ENCODE measurements around the gene ACIN1. TPM values are rescaled to one million over a fixed set of nuclear protein-coding genes. Genes with fewer than 3 reads are reported as not detected.

Gene ACIN1
- total RNA-seq, 3 donors from 2014 or later (not counting 1 experiment from before 2014, with no cell fraction given) = 321 to 395 (median 347) TPM

DNA sequence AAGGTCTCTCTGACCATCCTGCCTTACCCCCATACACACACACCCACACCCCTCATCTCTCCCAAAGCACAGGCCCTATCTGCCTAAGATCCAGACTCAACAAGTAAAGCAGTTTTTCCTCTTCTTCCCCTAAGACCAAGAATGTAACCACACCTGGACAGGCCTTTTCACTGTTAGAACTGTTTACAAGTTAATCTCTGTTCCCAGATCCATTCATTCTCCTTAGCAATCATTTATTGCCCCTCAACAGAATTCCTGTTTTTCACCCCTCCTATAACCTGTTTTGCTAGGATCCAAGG, 11.8 kb upstream of the ACIN1 start:
- H3K9me3 Mint-ChIP-seq = no peaks in the 10 kb centered on the region
- Histone ChIP-seq H3K36me3 (ENCODE audit: control insufficient read depth, insufficient read depth, low read length) (no peaks in the 10 kb centered on the region), H3K4me1 (ENCODE audit: control insufficient read depth, insufficient read depth, low read length) (no peaks in the 10 kb centered on the region), H3K27me3 (ENCODE audit: control insufficient read depth, insufficient read depth, low read length) (no peaks in the 10 kb centered on the region), H3K27ac (ENCODE audit: low read length) (no peak overlapping the region), H3K9me3 (ENCODE audit: control insufficient read depth, insufficient read depth, low read length) (no peaks in the 10 kb centered on the region), H3K4me3 (ENCODE audit: low read length) (no peak overlapping the region)
- H3K4me1 Mint-ChIP-seq = no peaks in the 10 kb centered on the region
- DNase-seq (no peak), ATAC-seq (no peak)
- H3K4me3 Mint-ChIP-seq = no peak overlapping the region
- no peaks in the 10 kb centered on the region for H3K27me3 Mint-ChIP-seq (ENCODE audit: low read depth in 2 of 2)
- TF ChIP-seq, protein P1, sequence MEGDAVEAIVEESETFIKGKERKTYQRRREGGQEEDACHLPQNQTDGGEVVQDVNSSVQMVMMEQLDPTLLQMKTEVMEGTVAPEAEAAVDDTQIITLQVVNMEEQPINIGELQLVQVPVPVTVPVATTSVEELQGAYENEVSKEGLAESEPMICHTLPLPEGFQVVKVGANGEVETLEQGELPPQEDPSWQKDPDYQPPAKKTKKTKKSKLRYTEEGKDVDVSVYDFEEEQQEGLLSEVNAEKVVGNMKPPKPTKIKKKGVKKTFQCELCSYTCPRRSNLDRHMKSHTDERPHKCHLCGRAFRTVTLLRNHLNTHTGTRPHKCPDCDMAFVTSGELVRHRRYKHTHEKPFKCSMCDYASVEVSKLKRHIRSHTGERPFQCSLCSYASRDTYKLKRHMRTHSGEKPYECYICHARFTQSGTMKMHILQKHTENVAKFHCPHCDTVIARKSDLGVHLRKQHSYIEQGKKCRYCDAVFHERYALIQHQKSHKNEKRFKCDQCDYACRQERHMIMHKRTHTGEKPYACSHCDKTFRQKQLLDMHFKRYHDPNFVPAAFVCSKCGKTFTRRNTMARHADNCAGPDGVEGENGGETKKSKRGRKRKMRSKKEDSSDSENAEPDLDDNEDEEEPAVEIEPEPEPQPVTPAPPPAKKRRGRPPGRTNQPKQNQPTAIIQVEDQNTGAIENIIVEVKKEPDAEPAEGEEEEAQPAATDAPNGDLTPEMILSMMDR (IDR thresholded peaks at IDR 0.05) = no peak
- intact Hi-C loops (cut with micrococcal nuclease) = no loop called here
- no peak overlapping the region for H3K27ac Mint-ChIP-seq
- H3K36me3 Mint-ChIP-seq = no peaks in the 10 kb centered on the region

DNA sequence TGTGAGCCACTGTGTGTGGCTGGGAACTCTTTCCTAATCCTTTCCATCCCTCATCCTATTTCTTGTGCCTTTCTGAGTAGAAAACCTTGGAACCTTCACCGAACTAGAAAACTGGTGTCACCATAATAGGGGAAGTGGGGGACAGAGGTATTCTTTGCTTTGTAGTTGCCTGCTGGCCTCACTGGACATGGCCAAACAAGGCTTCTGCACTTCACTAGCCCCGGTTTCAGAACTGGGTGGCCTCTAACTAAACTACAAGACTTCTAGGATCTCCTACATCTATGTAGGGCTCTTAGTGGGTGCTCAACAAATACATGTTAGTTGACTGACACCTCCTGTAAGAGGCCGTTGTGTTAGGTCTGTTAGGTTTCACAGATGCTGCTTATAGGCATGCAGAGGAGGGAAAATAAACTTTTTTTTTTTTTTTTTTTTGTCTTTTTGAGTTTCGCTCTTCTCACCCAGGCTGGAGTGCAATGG, 10.4 kb upstream of the ACIN1 start:
- 91% methylated on average over 4 of the region's 4 CpGs for WGBS (ENCODE audit: insufficient coverage)
- Histone ChIP-seq H3K9me3 (ENCODE audit: control insufficient read depth, insufficient read depth, low read length) (no peaks in the 10 kb centered on the region), H3K4me1 (ENCODE audit: control insufficient read depth, insufficient read depth, low read length) (no peaks in the 10 kb centered on the region), H3K4me3 (ENCODE audit: low read length) (no peak overlapping the region), H3K27ac (ENCODE audit: low read length) (no peak overlapping the region), H3K36me3 (ENCODE audit: control insufficient read depth, insufficient read depth, low read length) (no peaks in the 10 kb centered on the region), H3K27me3 (ENCODE audit: control insufficient read depth, insufficient read depth, low read length) (no peaks in the 10 kb centered on the region)
- no peak overlapping the region for H3K4me3 Mint-ChIP-seq
- no peak overlapping the region for H3K27ac Mint-ChIP-seq
- H3K4me1 Mint-ChIP-seq = no peaks in the 10 kb centered on the region
- TF ChIP-seq, protein P1 (IDR thresholded peaks at IDR 0.05) = no peak
- ATAC-seq (no peak), DNase-seq (no peak)
- H3K36me3 Mint-ChIP-seq = no peaks in the 10 kb centered on the region
- no peaks in the 10 kb centered on the region for H3K27me3 Mint-ChIP-seq (ENCODE audit: low read depth in 2 of 2)
- intact Hi-C loops (cut with micrococcal nuclease) = no loop called here
- no peaks in the 10 kb centered on the region for H3K9me3 Mint-ChIP-seq

DNA sequence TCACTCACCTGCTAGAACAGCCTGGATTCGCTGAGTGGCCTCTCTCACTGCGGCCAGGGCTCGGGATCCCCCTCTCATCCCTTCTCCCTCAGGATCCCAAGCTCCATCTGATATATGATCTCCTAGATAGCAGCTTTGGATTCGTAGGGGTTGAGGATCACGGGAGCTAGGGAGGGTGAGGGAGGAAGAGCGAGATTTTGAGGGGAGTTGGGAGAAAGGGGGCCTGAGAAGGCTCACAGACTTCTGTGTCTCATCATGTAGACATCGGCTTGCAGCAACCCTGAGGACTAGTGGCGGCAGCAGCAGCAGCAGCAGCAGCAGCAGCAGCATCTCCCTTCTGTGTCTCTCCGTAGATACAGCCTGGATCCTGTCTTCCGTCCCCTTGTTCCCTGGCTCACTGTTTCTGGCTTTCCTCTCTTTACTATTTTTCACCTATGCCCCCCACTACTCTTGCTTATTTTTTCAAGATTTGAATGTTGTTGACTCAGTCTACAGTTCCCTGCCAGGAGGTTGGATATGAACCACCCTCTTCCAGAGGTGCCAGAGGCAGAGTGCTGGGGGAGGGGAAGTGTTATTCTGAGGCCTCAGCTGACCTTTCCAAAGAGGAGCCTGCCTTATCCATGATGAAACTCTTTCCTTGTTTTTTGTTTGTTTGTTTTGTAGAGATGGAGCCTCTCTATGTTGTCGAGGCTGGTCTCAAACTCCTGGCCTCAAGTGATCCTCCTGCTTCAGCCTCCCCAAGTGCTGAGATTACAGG, 9.8 kb upstream of the ACIN1 start, which contains the start of gene CIROP:
Gene CIROP (minus strand): TSS at position 399 of the 757 bp plus-strand sequence. CDS start 69 bp downstream, at position 330.
- Mint-ChIP-seq H3K9me3 (no peaks in the 10 kb centered on the region), H3K27ac (no peak within 1 kb of the TSS), H3K4me1 (peaks cover 0 to 6% of the 10 kb centered on the region in 2 donors), H3K27me3 (ENCODE audit: low read depth in 2 of 2) (no peaks in the 10 kb centered on the region), H3K4me3 (no peak within 1 kb of the TSS), H3K36me3 (no peaks in the 10 kb centered on the region)
- ATAC-seq (no peak), DNase-seq (no peak)
- H3K4me1 ChIP-seq (ENCODE audit: control insufficient read depth, insufficient read depth, low read length) = no peaks in the 10 kb centered on the region
- intact Hi-C loops (cut with micrococcal nuclease) = no loop called here
- WGBS (ENCODE audit: insufficient coverage) = 90% methylated on average over 11 of the region's 11 CpGs
- TF ChIP-seq, protein P1 (IDR thresholded peaks at IDR 0.05) = no peak
- H3K27ac ChIP-seq (ENCODE audit: low read length) = no peak within 1 kb of the TSS
- no peaks in the 10 kb centered on the region for H3K9me3 ChIP-seq (ENCODE audit: control insufficient read depth, insufficient read depth, low read length)
- H3K27me3 ChIP-seq (ENCODE audit: control insufficient read depth, insufficient read depth, low read length) = no peaks in the 10 kb centered on the region
- no peak within 1 kb of the TSS for H3K4me3 ChIP-seq (ENCODE audit: low read length)
- H3K36me3 ChIP-seq (ENCODE audit: control insufficient read depth, insufficient read depth, low read length) = no peaks in the 10 kb centered on the region
